Activated naive CD4-positive, alpha-beta T cell treated with anti-CD3 and anti-CD28 coated beads for 36 hours (primary cell): ENCODE measurements around the gene CPEB4. TPM values are rescaled to one million over a fixed set of nuclear protein-coding genes. Genes with fewer than 3 reads are reported as not detected.
A peak's percentile ranks its signal among the peaks of the same experiment; 100 is the strongest.

Source experiments
- CTCF ChIA-PET: fragments of 350-600 bp; sonication (Branson Sonifier 250); formaldehyde crosslinking; loops from one replicate; lab custom pipeline; 2021; ENCODE audit warnings: antibody characterized with exemption; lab: Charles Lee
- DNase-seq: peaks from one replicate; pipeline ENCODE4 v3.0.0-alpha.2; 2020
- H3K27ac Mint-ChIP-seq: one replicate; pipeline ENCODE4 v1.8.0; 2021; ENCODE audit warnings: mild to moderate bottlenecking, mixed read lengths
- H3K27me3 Mint-ChIP-seq: one replicate; pipeline ENCODE4 v1.8.0; 2021; ENCODE audit warnings: low read depth, mixed read lengths
- H3K36me3 Mint-ChIP-seq: one replicate; pipeline ENCODE4 v1.8.0; 2021; ENCODE audit warnings: low read depth, mixed read lengths
- H3K4me1 Mint-ChIP-seq: one replicate; pipeline ENCODE4 v1.8.0; 2021; ENCODE audit warnings: low read depth, mixed read lengths
- H3K4me3 Mint-ChIP-seq: one replicate; pipeline ENCODE4 v1.8.0; 2021; ENCODE audit warnings: mild to moderate bottlenecking, moderate library complexity, mixed read lengths
- H3K9me3 Mint-ChIP-seq: one replicate; pipeline ENCODE4 v1.8.0; 2021; ENCODE audit warnings: mixed read lengths
- intact Hi-C: fragments of 100-400 bp; cut with micrococcal nuclease; formaldehyde crosslinking; loops from one replicate; pipeline ENCODE4 v1.15.1; 2023
- total RNA-seq, 2 experiments: library from RNA; stranded (reverse); gene quantifications; one replicate each; pipeline ENCODE4 v1.2.3, GENCODE V29; 2021

The CPEB4 gene
- 1 to 10 TPM; 7.6 to 7.8 TPM for total RNA-seq

- peak within 1 kb of the TSS; percentile 98 for H3K4me3 Mint-ChIP-seq
- no peaks in the 10 kb centered on the region for H3K27me3 Mint-ChIP-seq
- DNase-seq = peak; percentile 98
- H3K36me3 Mint-ChIP-seq = peaks cover 2% of the 10 kb centered on the region
- peaks cover 66% of the 10 kb centered on the region for H3K4me1 Mint-ChIP-seq
- peaks cover 4% of the 10 kb centered on the region for H3K9me3 Mint-ChIP-seq
- intact Hi-C loops = loop anchor here (1.0 to 10.0 kb wide), 11 partner anchors 30 to 1767 kb away; partner anchors contain the start of genes BNIP1, BOD1, CREBRF and DUSP1
- peak within 1 kb of the TSS; percentile 96 for H3K27ac Mint-ChIP-seq
- CTCF ChIA-PET = interaction anchor here (0.8 to 1.5 kb wide), 3 partner anchors 12 to 272 kb away, joined by 3 to 4 read pairs (median 3); partner anchors contain the start of gene BOD1
These were observed at the start of gene CPEB4 for GRCh38 chr5:173887610-173888472. CPEB4 (plus strand) TSS chr5:173888349; CDS start chr5:173889734, 1,385 bp downstream.

DNA sequence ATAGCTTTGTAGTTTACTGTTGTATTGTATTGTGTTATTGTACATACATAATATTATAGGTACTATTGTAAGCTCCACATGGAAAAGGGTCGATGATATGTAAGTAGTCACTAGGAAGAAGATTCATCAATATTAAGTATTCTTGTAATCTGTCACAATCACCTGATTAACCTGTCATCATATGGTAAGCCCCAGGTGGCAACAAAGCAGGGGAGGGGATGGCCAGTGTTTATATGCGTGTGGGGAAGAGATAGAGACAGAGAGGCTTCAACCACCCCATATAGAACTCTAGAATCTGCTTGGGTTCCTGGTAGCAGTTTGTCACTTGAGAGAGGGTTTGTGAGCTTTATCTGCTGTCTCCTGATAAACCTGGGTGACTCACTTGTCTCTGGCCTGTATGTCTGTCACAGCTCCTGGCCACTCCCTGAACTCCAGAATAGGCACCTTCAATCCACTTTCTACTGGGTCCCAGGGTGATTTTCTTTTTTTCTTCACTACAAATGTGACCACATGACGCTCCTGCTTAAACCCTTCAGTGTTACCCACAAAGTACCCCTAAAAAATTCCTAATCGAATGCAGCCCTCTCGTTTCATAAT, 48.9 kb upstream of the CPEB4 start:
- no peaks in the 10 kb centered on the region for H3K4me1 Mint-ChIP-seq
- no peaks in the 10 kb centered on the region for H3K27me3 Mint-ChIP-seq
- no peak overlapping the region for H3K4me3 Mint-ChIP-seq
- no peaks in the 10 kb centered on the region for H3K36me3 Mint-ChIP-seq
- no peaks in the 10 kb centered on the region for H3K9me3 Mint-ChIP-seq
- CTCF ChIA-PET = no interaction called here
- DNase-seq = no peak
- intact Hi-C loops = no loop called here
- no peak overlapping the region for H3K27ac Mint-ChIP-seq

- H3K27ac Mint-ChIP-seq = no peak overlapping the region
- no peak for DNase-seq
- CTCF ChIA-PET = no interaction called here
- H3K4me3 Mint-ChIP-seq = no peak overlapping the region
- H3K27me3 Mint-ChIP-seq = no peaks in the 10 kb centered on the region
- no peaks in the 10 kb centered on the region for H3K36me3 Mint-ChIP-seq
- H3K4me1 Mint-ChIP-seq = no peaks in the 10 kb centered on the region
- intact Hi-C loops = no loop called here
- no peaks in the 10 kb centered on the region for H3K9me3 Mint-ChIP-seq
These were observed 47.8 kb upstream of the CPEB4 start for GRCh38 chr5:173840111-173840983.

GRCh38 chr5:173841710-173842109, 46.4 kb upstream of the CPEB4 start:
- H3K36me3 Mint-ChIP-seq = no peaks in the 10 kb centered on the region
- CTCF ChIA-PET = interaction anchor here (0.6 kb wide), 2 partner anchors 229 to 1149 kb away, joined by 3 read pairs; no protein-coding TSS in a partner anchor
- H3K27ac Mint-ChIP-seq = no peak overlapping the region
- H3K4me3 Mint-ChIP-seq = no peak overlapping the region
- intact Hi-C loops = no loop called here
- H3K4me1 Mint-ChIP-seq = no peaks in the 10 kb centered on the region
- no peaks in the 10 kb centered on the region for H3K27me3 Mint-ChIP-seq
- no peaks in the 10 kb centered on the region for H3K9me3 Mint-ChIP-seq
- no peak for DNase-seq

GRCh38 chr5:173843794-173844193, 44.4 kb upstream of the CPEB4 start:
- no peak overlapping the region for H3K4me3 Mint-ChIP-seq
- no peaks in the 10 kb centered on the region for H3K4me1 Mint-ChIP-seq
- no peaks in the 10 kb centered on the region for H3K36me3 Mint-ChIP-seq
- no peak overlapping the region for H3K27ac Mint-ChIP-seq
- H3K27me3 Mint-ChIP-seq = no peaks in the 10 kb centered on the region
- CTCF ChIA-PET = interaction anchor here (1.0 kb wide), 1 partner anchor 48 kb away, joined by 3 read pairs; no protein-coding TSS in a partner anchor
- peaks cover 10% of the 10 kb centered on the region for H3K9me3 Mint-ChIP-seq
- no peak for DNase-seq
- intact Hi-C loops = no loop called here

DNA sequence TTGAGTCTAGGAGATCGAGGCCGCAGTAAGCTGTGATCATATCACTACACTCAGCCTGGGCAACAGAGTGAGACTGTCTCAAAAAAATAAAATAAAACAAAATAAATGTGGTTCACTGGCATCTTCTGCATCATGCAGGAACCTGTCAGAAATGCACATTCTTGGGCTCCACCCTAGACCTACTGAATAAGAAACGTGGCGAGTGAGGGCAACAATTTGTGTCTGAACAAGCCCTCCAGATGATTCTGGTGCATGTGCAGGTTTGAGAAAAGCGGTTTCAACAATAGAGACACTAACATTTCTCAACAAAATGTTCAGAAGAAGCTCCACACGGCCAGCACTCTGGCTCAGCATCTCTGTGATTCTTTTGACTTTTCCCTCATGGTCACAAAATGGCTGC, 42.8 kb upstream of the CPEB4 start:
- H3K36me3 Mint-ChIP-seq = no peaks in the 10 kb centered on the region
- no peak for DNase-seq
- H3K27me3 Mint-ChIP-seq = no peaks in the 10 kb centered on the region
- CTCF ChIA-PET = interaction anchor here (0.6 to 1.0 kb wide), 2 partner anchors 14 to 19 kb away, joined by 3 read pairs; no protein-coding TSS in a partner anchor
- no peak overlapping the region for H3K4me3 Mint-ChIP-seq
- intact Hi-C loops = no loop called here
- peaks cover 14% of the 10 kb centered on the region for H3K9me3 Mint-ChIP-seq
- no peak overlapping the region for H3K27ac Mint-ChIP-seq
- H3K4me1 Mint-ChIP-seq = no peaks in the 10 kb centered on the region

DNA sequence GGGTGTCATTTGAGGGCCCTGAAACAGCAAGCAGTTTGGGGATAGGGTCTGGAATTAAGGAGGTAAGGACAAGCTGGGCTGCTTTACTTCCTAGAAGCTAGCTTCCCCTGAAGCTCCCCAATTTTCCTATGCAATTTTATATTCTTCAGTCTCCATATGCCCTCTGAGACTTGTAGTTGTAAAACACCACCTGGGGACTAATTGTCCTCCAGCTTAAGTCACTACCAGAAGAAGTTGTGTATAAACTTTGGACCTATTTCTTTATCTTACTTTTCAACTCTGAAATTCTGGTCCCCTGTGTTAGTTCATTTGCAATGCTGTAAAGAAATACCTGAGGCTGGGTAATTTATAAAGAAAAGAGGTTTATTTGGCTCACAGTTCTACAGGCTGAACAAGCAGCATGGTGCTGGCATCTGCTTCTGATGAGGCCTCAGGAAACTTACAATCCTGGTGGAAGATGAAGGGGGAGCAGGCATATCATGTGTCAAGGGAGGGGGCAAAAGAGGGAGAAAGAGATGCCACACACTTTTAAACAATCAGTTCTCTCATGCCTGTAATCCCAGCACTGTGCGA, 41.1 kb upstream of the CPEB4 start:
- CTCF ChIA-PET = interaction anchor here (0.7 kb wide), 1 partner anchor 228 kb away, joined by 5 read pairs; no protein-coding TSS in a partner anchor
- H3K27me3 Mint-ChIP-seq = peaks cover 6% of the 10 kb centered on the region
- H3K4me3 Mint-ChIP-seq = no peak overlapping the region
- intact Hi-C loops = no loop called here
- no peak overlapping the region for H3K27ac Mint-ChIP-seq
- no peak for DNase-seq
- no peaks in the 10 kb centered on the region for H3K36me3 Mint-ChIP-seq
- H3K4me1 Mint-ChIP-seq = no peaks in the 10 kb centered on the region
- H3K9me3 Mint-ChIP-seq = peaks cover 14% of the 10 kb centered on the region

DNA sequence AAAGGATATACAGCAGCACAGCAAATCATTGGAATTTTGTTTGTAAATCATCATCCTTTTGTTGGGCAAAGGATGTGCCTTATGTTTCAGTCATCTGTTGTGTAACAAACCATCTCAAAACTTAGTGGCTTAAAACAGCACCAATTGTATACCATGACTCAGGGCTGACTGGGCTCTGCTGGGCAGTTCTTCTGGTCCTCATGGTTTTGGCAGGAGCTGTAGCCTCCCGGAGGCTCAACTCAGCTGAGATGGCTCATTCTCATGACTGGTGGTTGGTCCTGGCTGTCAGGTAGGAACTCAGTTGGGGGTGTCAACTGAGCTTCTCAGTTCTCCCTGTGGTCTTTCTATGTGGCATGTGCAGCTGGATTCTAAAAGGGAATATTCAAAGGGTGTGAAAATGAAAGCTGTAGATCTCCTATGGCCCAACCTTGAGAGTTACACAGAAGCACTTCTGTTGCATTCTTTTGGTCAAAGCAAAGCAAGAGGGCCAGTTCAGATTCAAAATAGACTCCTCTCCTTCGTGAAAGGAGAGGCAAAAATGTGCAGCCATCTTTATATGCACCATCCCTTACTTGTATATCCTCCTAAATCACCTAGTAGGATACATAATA, 39.1 kb upstream of the CPEB4 start:
- no peak for DNase-seq
- CTCF ChIA-PET = no interaction called here
- H3K27me3 Mint-ChIP-seq = peaks cover 6% of the 10 kb centered on the region
- intact Hi-C loops = loop anchor here (2.0 kb wide), 1 partner anchor 74 kb away; no protein-coding TSS in a partner anchor
- no peaks in the 10 kb centered on the region for H3K36me3 Mint-ChIP-seq
- H3K9me3 Mint-ChIP-seq = peaks cover 14% of the 10 kb centered on the region
- no peak overlapping the region for H3K27ac Mint-ChIP-seq
- H3K4me1 Mint-ChIP-seq = no peaks in the 10 kb centered on the region
- no peak overlapping the region for H3K4me3 Mint-ChIP-seq

DNA sequence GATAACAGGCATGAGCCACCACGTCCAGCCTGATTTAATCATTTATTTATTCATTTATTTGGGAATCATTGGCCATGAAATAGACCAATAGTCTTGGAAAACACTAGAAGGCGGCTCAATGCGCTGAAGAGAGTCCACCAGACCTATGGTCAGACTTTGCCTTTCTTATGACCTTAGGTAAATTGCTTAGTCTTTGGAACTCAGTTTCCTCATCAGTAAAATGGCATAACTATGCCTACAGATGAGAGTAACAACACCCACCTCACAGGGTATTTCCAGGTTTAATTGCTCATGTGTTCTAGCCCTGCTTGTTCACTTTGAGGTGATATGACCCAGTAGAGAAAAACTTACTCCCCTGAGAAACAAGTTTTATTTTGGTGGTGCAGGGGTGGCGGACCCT, 38.2 kb upstream of the CPEB4 start:
- Mint-ChIP-seq H3K9me3 (peaks cover 14% of the 10 kb centered on the region), H3K4me3 (no peak overlapping the region), H3K4me1 (no peaks in the 10 kb centered on the region), H3K27me3 (peaks cover 6% of the 10 kb centered on the region), H3K27ac (no peak overlapping the region), H3K36me3 (no peaks in the 10 kb centered on the region)
- intact Hi-C loops = loop anchor here (2.0 kb wide), 1 partner anchor 75 kb away; no protein-coding TSS in a partner anchor
- CTCF ChIA-PET = no interaction called here
- DNase-seq = no peak

DNA sequence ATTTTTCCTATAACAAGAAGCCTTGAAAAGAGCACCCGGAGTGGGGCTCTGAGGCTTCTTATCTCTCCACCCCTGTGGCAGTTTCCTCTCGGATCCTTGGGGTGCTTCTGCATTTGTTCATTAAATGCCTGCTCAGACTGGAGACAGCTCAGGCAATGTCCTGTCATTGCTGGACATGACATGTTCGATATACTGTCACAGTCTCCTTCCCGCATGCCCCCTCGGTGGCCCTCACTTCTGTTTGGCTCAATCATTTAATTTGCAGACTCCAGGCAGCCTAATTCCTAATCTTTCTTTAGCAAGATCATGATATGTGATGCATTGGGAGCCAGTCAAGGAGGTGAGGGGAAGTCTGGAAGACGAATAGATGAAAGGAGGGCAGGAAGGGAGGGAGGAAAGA, 37.5 kb upstream of the CPEB4 start:
- Mint-ChIP-seq H3K27me3 (peaks cover 6% of the 10 kb centered on the region), H3K27ac (no peak overlapping the region), H3K4me3 (no peak overlapping the region), H3K36me3 (no peaks in the 10 kb centered on the region), H3K4me1 (no peaks in the 10 kb centered on the region), H3K9me3 (peaks cover 14% of the 10 kb centered on the region)
- no peak for DNase-seq
- CTCF ChIA-PET = no interaction called here
- intact Hi-C loops = no loop called here

- no peaks in the 10 kb centered on the region for H3K4me1 Mint-ChIP-seq
- no peak for DNase-seq
- peaks cover 6% of the 10 kb centered on the region for H3K27me3 Mint-ChIP-seq
- no peaks in the 10 kb centered on the region for H3K36me3 Mint-ChIP-seq
- H3K4me3 Mint-ChIP-seq = no peak overlapping the region
- H3K9me3 Mint-ChIP-seq = peaks cover 14% of the 10 kb centered on the region
- CTCF ChIA-PET = interaction anchor here (1.2 kb wide), 1 partner anchor 74 kb away, joined by 3 read pairs; no protein-coding TSS in a partner anchor
- intact Hi-C loops = no loop called here
- H3K27ac Mint-ChIP-seq = no peak overlapping the region
These were observed 36.4 kb upstream of the CPEB4 start for GRCh38 chr5:173851595-173852243.
